Measurements from ENCODE around the gene CDC123.
"Not testable (repeated sequence)": the region's sequence is repeated elsewhere in the genome, so short reads cannot be mapped to it uniquely, and the experiment has no call there.

Gene CDC123

GRCh38 chr10:12193193-12193592 is 2.8 kb upstream of the CDC123 start:
- no peak for DNase-seq

- peak; percentile 37 for DNase-seq
Measured at GRCh38 chr10:12194752-12195271, 1.2 kb upstream of the CDC123 start.

- no peak for DNase-seq
Measured at GRCh38 chr10:12195281-12195602, 746 bp upstream of the CDC123 start.

GRCh38 chr10:12196531-12197211 is 683 bp downstream of the CDC123 start:
- no peak for DNase-seq

- DNase-seq, result no peak
Measured at GRCh38 chr10:12198156-12198555, 2.2 kb downstream of the CDC123 start.

- DNase-seq, result no peak
Measured at GRCh38 chr10:12200850-12201249, 4.9 kb downstream of the CDC123 start.

GRCh38 chr10:12201543-12201942 is 5.6 kb downstream of the CDC123 start:
- no peak for DNase-seq

GRCh38 chr10:12202226-12202625 is 6.2 kb downstream of the CDC123 start:
- no peak for DNase-seq

GRCh38 chr10:12205082-12205481 is 9.1 kb downstream of the CDC123 start:
- DNase-seq, result no peak

- DNase-seq, result no peak
Measured at GRCh38 chr10:12207114-12207513, 11.1 kb downstream of the CDC123 start.

GRCh38 chr10:12208460-12208859 is 12.5 kb downstream of the CDC123 start:
- DNase-seq, result peak; percentile 95

GRCh38 chr10:12212454-12212853 is 16.5 kb downstream of the CDC123 start:
- no peak for DNase-seq

- no peak for DNase-seq
Measured at GRCh38 chr10:12213621-12214020, 17.6 kb downstream of the CDC123 start.

- DNase-seq, result no peak
Measured at GRCh38 chr10:12214093-12214492, 18.1 kb downstream of the CDC123 start.

GRCh38 chr10:12214763-12215218 is 18.8 kb downstream of the CDC123 start:
- peak; percentile 85 for DNase-seq

GRCh38 chr10:12218991-12219390 is 23.0 kb downstream of the CDC123 start:
- DNase-seq, result no peak

- DNase-seq, result peak; percentile 56
Measured at GRCh38 chr10:12221323-12222298, 25.6 kb downstream of the CDC123 start.

GRCh38 chr10:12225444-12225843 is 29.5 kb downstream of the CDC123 start:
- DNase-seq, result no peak

GRCh38 chr10:12226438-12226837 is 30.4 kb downstream of the CDC123 start:
- not testable (repeated sequence) for DNase-seq

GRCh38 chr10:12228851-12229250 is 32.9 kb downstream of the CDC123 start:
- no peak for DNase-seq

GRCh38 chr10:12234687-12235086 is 38.7 kb downstream of the CDC123 start:
- DNase-seq, result not testable (repeated sequence)

GRCh38 chr10:12235116-12235694 is 39.2 kb downstream of the CDC123 start:
- DNase-seq, result no peak

- no peak for DNase-seq
Measured at GRCh38 chr10:12235796-12236195, 39.8 kb downstream of the CDC123 start.
